Prostate gland (tissue), 2 donors: Measurements from ENCODE around the gene NPTXR.

Experiments
- CTCF ChIP-seq, 4 experiments: fragments of 200-600 bp in 2 of 4; fragments of 450-650 bp in 2 of 4; sonication (generic) in 2 of 4; IDR thresholded peaks; 1 replicate in 3 of 4; 2 replicates in 1 of 4; pipeline ENCODE4 v1.5.1; 2016 to 2019; ENCODE audit warnings: antibody characterized with exemption in 4 of 4, mild to moderate bottlenecking in 2 of 4, moderate library complexity in 2 of 4
- POLR2A ChIP-seq: fragments of 450-650 bp; IDR thresholded peaks from one replicate; pipeline ENCODE4 v1.6.1; 2016; ENCODE audit warnings: antibody characterized with exemption, mild to moderate bottlenecking

- TF ChIP-seq CTCF (IDR thresholded peaks at IDR 0.05) (no peak), POLR2A (no peak)
Observed at GRCh38 chr22:38891256-38891655, 47.4 kb upstream of the NPTXR start.
